CD4-positive, alpha-beta T cell treated with Interleukin-17A for 4 hours (primary cell): Measurements from ENCODE around the gene PSAPL1.

Source experiments
- DNase-seq: peaks from one replicate; pipeline ENCODE4 v3.0.0-alpha.2; 2020; ENCODE audit warnings: mixed read lengths

The PSAPL1 gene, protein sequence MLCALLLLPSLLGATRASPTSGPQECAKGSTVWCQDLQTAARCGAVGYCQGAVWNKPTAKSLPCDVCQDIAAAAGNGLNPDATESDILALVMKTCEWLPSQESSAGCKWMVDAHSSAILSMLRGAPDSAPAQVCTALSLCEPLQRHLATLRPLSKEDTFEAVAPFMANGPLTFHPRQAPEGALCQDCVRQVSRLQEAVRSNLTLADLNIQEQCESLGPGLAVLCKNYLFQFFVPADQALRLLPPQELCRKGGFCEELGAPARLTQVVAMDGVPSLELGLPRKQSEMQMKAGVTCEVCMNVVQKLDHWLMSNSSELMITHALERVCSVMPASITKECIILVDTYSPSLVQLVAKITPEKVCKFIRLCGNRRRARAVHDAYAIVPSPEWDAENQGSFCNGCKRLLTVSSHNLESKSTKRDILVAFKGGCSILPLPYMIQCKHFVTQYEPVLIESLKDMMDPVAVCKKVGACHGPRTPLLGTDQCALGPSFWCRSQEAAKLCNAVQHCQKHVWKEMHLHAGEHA

GRCh38 chr4:7434766-7435150, at the start of gene PSAPL1:
PSAPL1 (minus strand) TSS chr4:7434930; CDS start chr4:7434879, 51 bp downstream.
- DNase-seq, result no peak

GRCh38 chr4:7481227-7481626, 46.5 kb upstream of the PSAPL1 start:
- no peak for DNase-seq

- no peak for DNase-seq
Measured at GRCh38 chr4:7480423-7480822, 45.7 kb upstream of the PSAPL1 start.

GRCh38 chr4:7478665-7479064, 43.9 kb upstream of the PSAPL1 start:
- DNase-seq, result no peak

DNA sequence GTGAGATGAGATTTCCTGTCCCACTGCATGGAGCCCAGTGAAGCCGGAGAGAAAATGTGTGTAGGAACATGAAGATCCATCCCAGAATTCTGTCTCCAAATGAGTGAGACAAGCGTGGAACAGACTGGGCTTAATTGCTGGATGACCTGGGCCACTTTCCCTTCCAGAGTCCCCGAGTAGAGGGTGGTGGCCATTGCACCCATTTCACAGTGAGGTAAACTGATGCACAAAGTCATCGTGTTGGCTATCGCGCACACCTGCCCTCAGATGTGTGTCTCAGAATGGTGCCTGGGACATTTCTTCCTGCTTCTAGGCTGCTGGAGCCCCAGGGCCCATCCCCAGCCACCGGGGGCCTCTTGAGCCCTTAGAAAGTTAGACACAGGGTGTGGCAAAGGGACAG, 43.0 kb upstream of the PSAPL1 start:
- no peak for DNase-seq

DNA sequence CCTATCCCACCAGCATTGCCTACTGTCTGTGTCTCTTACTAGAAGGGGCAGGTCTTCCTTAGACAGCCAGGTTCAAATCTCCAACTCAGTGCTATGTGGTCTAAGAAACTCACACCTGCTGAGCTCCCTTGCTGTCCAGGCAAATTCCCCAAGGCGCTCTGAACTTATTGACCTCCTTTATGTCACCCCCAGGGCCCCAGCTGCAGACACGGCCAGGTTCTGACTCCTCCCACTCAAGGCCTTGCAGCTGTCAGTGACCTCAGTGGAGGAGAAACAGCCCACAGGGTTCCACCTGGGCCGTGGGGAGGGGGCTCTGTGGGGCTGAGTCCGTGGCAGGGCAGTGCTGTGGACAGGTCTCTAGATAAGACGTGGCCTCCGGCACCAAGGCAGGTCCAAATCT, 42.1 kb upstream of the PSAPL1 start:
- DNase-seq, result no peak

GRCh38 chr4:7475207-7475606, 40.5 kb upstream of the PSAPL1 start:
- no peak for DNase-seq

DNA sequence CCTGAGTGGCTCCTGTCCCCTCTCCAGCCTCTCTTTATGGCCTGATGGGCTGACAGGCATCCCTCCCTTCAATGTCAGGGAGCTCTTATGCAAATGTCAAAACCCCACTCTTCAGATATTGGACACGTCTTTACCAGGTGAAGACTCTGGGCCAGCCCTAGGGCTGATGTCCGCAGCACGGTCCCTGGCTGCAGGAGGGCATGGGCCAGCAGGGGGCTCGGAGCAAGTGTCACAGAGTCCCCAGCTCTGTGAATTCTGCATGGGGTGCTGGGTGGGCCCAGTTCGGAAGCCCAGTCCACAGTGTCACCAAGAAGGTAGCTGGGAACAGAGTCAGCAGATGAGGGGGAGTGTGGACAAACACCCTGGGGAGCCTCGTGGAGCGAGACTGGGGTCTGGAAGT, 39.6 kb upstream of the PSAPL1 start:
- no peak for DNase-seq

- no peak for DNase-seq
Measured at GRCh38 chr4:7473081-7473480, 38.4 kb upstream of the PSAPL1 start.

DNA sequence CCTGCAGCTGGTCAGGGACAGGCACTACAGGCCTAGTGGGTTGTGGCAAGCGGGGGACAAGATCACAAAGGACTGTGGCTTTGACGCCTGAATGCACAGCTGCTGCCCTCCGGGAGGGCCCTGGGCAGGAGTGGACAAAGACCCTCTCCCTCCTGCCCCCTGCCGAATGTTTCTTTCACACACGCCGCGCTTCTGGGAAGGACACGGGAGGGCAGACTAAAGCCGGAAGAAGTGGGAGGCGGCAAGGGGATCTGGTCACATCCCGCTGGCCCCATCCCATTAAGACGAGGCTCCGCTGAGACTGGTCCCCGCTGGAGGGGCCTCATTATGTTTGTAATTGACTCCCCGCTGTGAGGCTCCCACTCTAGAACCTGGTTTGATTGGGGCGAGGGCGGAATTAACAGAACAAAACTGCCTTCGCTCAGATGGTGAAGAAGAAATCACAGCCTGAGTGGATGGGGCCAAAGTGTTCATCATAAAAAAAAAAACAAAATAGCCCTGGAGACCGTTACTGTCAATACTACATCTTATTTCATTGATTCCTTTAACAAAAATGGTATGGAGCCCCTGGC, 37.8 kb upstream of the PSAPL1 start:
- DNase-seq, result no peak

DNA sequence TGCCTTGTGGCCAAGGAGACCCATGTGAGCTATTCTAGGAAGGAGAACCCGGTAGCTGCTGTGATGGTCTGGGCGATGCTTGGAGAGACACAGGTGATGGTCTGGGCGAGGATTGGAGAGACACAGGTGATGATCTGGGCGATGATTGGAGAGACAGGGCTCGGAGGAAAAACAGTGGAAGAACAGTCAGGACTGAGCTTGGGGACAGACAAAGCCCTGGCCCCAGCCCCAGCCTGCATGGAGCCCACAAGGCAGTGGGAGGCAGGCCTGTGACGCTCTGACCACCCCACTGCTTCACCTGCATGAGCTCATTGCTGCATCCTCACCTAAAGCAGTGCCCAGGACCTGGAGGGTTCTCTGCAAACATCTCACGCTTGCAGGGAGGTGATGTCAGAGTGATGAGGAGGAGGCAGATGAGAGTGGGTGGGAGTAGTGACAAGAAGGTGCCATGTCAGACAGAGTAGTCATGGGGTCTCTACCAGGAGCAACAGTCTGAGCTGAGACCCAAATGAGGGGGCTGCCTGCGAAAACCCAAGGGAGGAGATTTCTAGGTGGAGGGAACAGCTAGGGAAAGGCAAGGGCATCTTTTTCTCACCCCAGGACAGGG, 35.9 kb upstream of the PSAPL1 start:
- no peak for DNase-seq

- no peak for DNase-seq
Measured at GRCh38 chr4:7470111-7470510, 35.4 kb upstream of the PSAPL1 start.

- DNase-seq, result no peak
Measured at GRCh38 chr4:7469023-7469422, 34.3 kb upstream of the PSAPL1 start.

- DNase-seq, result no peak
Measured at GRCh38 chr4:7467471-7467870, 32.7 kb upstream of the PSAPL1 start.

- no peak for DNase-seq
Measured at GRCh38 chr4:7466904-7467303, 32.2 kb upstream of the PSAPL1 start.

DNA sequence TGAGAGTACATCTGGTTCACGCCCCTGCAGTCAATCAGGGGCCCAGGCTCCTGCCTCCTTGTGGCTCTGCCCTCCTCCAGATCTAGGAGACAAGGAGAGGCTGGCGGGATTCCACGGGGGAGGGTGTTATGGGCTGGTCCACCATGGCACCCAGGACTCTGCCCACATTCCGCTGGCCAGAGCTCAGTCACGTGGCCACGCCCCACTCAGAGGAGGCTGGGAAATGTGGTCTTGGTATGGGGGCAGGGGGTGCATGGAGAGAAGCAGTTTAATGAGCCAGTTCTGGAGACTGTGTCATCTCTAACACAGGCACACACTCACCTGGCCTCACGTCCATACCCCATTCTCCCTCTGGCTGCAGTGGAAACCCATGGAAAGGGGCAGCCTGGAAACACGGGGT, 31.5 kb upstream of the PSAPL1 start:
- DNase-seq, result no peak

DNA sequence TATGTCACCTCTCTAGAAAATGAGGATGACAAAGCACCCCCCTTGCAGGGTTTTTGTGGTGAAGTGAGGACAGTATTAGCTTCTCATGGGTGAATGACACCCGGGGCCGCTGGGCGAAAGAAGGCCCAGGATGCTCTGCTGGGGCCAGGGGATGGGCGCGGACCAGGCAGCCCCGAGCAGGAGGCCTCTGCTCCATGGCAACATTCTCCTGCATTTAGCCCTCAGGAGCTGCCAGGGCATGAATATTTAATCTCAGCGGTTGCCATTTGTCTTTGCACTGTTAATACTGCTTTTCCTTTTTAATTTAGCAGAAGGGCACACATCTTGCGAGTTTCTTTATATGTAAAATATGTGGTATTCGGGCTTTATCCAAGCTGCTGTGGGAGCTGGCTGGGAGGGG, 30.3 kb upstream of the PSAPL1 start:
- DNase-seq, result no peak

GRCh38 chr4:7464259-7464655, 29.5 kb upstream of the PSAPL1 start:
- no peak for DNase-seq

DNA sequence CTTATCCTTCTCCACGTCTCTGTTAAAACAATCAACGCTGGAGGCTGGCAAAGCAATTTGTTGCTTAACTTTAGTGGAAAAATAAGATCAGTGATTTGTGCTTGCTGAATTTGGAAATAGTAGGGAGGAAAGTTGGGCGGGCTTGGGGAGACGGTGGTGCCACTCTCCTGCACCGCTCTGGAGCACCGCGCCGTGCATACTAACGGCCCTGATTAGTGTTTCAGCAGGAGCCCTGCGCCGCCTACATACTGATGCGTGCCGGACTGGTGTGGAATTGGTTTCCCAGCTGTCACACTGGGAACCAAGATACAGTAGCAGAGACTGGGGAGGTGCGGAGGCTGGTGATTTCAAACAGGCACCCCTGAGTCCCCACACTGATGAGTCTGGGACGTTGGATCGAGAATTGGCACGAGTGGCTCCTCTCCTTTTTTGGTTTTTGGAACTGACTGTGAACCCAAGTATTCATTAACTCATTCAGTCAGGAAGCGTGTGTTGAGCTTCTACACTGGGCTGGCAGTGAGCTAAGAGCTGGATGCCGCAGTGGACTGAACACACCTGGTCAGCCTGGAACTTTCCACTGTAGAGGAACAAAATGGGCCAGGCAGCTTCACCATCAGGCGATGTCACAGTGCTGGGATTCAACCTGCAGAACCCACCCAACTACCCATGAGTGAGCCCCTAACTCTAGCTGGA, 29.0 kb upstream of the PSAPL1 start:
- no peak for DNase-seq

DNA sequence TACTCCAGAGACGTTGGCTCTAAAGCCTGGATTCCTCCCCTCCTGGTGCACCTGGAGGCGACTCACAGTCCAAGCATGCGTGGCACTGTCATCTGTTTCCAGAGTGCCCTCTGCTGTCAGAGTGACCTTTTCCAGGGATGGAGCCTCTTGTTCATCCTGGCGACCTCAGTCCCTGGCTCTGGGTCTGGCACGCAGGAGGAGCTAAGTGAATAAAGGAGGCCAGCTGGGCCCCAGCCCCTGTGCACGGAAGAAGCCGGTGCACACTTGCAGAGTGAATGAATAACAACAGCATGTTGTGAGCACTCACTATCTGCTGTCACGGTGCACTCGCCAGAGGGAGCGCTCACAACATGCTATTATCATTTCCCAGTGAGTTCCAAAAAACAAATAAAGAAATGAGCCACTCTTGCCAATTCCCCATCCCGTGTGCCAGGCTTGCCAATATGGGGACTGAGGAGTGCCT, 27.8 kb upstream of the PSAPL1 start:
- no peak for DNase-seq

DNA sequence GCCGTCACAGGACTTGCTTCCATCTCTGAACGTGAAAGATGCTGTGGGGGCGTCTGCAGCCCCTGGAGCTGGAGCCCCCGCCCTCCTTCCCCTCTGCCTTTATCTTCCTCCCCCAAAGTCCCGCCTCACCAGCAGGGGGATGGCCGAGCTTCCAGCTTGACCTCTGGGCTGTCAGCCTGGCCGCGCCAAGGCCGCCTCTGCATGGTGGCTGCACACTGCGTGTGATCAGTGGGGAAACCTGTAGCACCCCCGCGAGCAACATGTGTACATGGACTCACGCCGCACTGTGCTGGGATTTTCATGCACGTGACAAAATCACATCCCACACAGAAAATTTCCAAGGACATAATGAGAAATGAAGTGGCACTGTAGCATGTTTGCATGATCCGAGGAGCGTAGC, 26.5 kb upstream of the PSAPL1 start:
- DNase-seq, result no peak

DNA sequence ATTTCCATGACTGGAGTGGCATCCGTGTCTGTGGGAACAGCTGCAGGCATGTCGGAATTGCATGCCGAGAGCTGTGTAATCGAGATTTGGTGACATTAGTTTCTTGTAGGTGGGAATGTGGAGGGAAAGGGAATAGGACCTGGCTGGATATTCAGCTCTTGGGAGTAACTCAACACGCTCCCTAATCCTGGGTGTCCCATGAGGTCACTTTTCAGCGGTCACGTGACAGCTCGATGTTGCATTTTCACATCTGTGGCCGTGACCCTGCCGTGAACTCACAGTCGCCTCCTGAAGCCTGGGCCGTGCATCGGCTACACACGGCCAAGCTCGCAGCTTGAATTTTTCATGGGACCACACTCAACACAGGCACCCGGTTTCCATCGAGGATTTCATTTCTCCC, 25.8 kb upstream of the PSAPL1 start:
- DNase-seq, result no peak

- DNase-seq, result no peak
Measured at GRCh38 chr4:7459471-7459870, 24.7 kb upstream of the PSAPL1 start.
